Measurements from ENCODE around the gene MPPED1.

Gene MPPED1

GRCh38 chr22:43393132-43393843 lies 18.5 kb upstream of the MPPED1 start:
- no peak for FAIRE-seq
- TF ChIP-seq, protein P1, sequence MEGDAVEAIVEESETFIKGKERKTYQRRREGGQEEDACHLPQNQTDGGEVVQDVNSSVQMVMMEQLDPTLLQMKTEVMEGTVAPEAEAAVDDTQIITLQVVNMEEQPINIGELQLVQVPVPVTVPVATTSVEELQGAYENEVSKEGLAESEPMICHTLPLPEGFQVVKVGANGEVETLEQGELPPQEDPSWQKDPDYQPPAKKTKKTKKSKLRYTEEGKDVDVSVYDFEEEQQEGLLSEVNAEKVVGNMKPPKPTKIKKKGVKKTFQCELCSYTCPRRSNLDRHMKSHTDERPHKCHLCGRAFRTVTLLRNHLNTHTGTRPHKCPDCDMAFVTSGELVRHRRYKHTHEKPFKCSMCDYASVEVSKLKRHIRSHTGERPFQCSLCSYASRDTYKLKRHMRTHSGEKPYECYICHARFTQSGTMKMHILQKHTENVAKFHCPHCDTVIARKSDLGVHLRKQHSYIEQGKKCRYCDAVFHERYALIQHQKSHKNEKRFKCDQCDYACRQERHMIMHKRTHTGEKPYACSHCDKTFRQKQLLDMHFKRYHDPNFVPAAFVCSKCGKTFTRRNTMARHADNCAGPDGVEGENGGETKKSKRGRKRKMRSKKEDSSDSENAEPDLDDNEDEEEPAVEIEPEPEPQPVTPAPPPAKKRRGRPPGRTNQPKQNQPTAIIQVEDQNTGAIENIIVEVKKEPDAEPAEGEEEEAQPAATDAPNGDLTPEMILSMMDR (IDR thresholded peaks at IDR 0.05; ENCODE audit: insufficient read depth, missing control alignments), result no peak
- no peak for DNase-seq (ENCODE audit: insufficient read length, low spot score)

- DNase-seq (ENCODE audit: insufficient read length, low spot score), result no peak
- no peak for FAIRE-seq
Measured at GRCh38 chr22:43393844-43394474, 17.9 kb upstream of the MPPED1 start.

DNA sequence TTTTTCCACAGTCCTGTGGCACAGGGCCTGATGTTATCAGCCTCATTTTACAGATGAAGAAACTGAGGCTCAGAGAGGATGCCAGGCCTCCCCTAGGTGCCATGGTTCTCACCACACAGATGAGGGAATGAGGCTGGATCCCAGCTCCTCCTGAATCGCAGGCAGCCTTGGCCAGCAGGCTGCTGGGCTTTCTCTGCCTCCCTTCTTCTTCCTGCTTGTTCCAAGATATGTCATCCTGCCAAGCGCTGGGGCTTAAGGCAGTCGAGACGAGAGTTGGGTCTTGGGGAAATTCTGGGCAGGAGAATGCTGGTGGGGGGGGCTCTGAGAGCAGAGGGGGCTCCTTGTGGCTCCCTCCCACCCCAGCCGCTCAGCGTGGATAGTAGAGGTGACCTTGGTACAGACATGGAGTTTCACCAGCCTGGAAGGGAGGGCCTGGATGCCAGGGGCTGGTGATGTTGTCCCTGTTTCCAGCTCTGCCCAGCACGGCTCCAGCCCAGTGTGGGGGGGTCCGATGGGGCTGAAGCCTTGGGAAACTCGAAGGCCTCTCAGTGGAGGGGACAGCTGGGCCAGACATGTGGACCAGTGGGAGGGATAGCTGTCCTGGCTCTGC lies 16.6 kb upstream of the MPPED1 start:
- no peak for DNase-seq (ENCODE audit: insufficient read length, low spot score)
- TF ChIP-seq, protein P1 (IDR thresholded peaks at IDR 0.05; ENCODE audit: insufficient read depth, missing control alignments), result no peak
- FAIRE-seq, result no peak

More at GRCh38 chr22:43393844-43394474, 17.9 kb upstream of the MPPED1 start:
- TF ChIP-seq, protein P1 (IDR thresholded peaks at IDR 0.05; ENCODE audit: insufficient read depth, missing control alignments), result no peak

GRCh38 chr22:43396321-43396933 lies 15.4 kb upstream of the MPPED1 start:
- DNase-seq (ENCODE audit: insufficient read length, low spot score) (no peak), FAIRE-seq (no peak)
- TF ChIP-seq, protein P1 (IDR thresholded peaks at IDR 0.05; ENCODE audit: insufficient read depth, missing control alignments), result no peak

GRCh38 chr22:43396934-43397457 lies 14.8 kb upstream of the MPPED1 start:
- no peak for DNase-seq (ENCODE audit: insufficient read length, low spot score)
- FAIRE-seq, result no peak
- TF ChIP-seq, protein P1 (IDR thresholded peaks at IDR 0.05; ENCODE audit: insufficient read depth, missing control alignments), result no peak

GRCh38 chr22:43397766-43398165 lies 14.0 kb upstream of the MPPED1 start:
- FAIRE-seq (no peak), DNase-seq (ENCODE audit: insufficient read length, low spot score) (no peak)
- TF ChIP-seq, protein P1 (IDR thresholded peaks at IDR 0.05; ENCODE audit: insufficient read depth, missing control alignments), result no peak

All from D721Med (cell line).